Gastrocnemius medialis (tissue), 4 donors: Measurements from ENCODE around the gene ERCC8. TPM values are rescaled to one million over a fixed set of nuclear protein-coding genes. Genes with fewer than 3 reads are reported as not detected.
A peak's percentile ranks its signal among the peaks of the same experiment; 100 is the strongest.

Experiments used
- ATAC-seq, 2 donors: fragments of 150-250 bp; one replicate each; pipeline ENCODE4 v1.9.1; 2016
- DNase-seq, 2 donors: peaks; one replicate each; pipeline ENCODE4 v3.0.0-alpha.2; 2019
- H3K27ac ChIP-seq, 4 donors: fragments of 200-600 bp; sonication (generic); 1 replicate in 1 of 4; 2 replicates in 3 of 4; pipeline ENCODE4 v1.5.1; 2016 to 2018; ENCODE audit warnings: mild to moderate bottlenecking in 2 of 4, moderate library complexity in 1 of 4
- H3K27me3 ChIP-seq, 3 donors: fragments of 200-600 bp; sonication (generic) in 2 of 3; 1 replicate in 1 of 3; 2 replicates in 2 of 3; pipeline versions ENCODE4 v1.5.1 to v1.6.0; 2016 to 2019; ENCODE audit warnings: mild to moderate bottlenecking in 1 of 3, moderate library complexity in 1 of 3
- H3K36me3 ChIP-seq, 2 donors: fragments of 200-600 bp; sonication (generic) in 1 of 2; one replicate each; pipeline ENCODE4 v1.5.1; 2017 to 2018
- H3K4me1 ChIP-seq, 2 donors: fragments of 200-600 bp; sonication (generic) in 1 of 2; one replicate each; pipeline ENCODE4 v1.5.1; 2016 to 2017; ENCODE audit warnings: mild to moderate bottlenecking in 2 of 2
- H3K4me3 ChIP-seq, 4 donors: fragments of 200-600 bp; sonication (generic) in 3 of 4; 1 replicate in 1 of 4; 2 replicates in 3 of 4; pipeline ENCODE4 v1.5.1; 2016 to 2019; ENCODE audit warnings: mild to moderate bottlenecking in 2 of 4
- H3K9me3 ChIP-seq, 3 donors: fragments of 200-600 bp; sonication (generic) in 2 of 3; 1 replicate in 1 of 3; 2 replicates in 2 of 3; pipeline ENCODE4 v1.5.1; 2016 to 2019
- POLR2A ChIP-seq, 2 donors: fragments of 450-650 bp; IDR thresholded peaks; one replicate each; pipeline ENCODE4 v1.6.1; 2017; ENCODE audit warnings: antibody characterized with exemption in 2 of 2, mild to moderate bottlenecking in 2 of 2, moderate library complexity in 2 of 2
- in situ Hi-C, 4 donors: fragments of 200-750 bp; cut with MboI; loops; one replicate each; pipeline versions ENCODE4 v1.15.0 to v1.8.0; 2017; ENCODE audit warnings: low sequenced_read_pairs in 4 of 4
- intact Hi-C: fragments of 100-400 bp; cut with DNase I; formaldehyde crosslinking; loops from one replicate; pipeline ENCODE4 v1.15.1; 2023; ENCODE audit warnings: low total_unique reads
- total RNA-seq, 4 donors: library from RNA; depleted of rRNA; stranded (reverse); fragments of >200 nt; gene quantifications; one replicate each; pipeline versions ENCODE4 v1.1.0 to v1.2.3, GENCODE V29; 2016
- TF ChIP-seq, protein P1 (sequence below), 5 experiments: fragments of 450-650 bp in 3 of 5; fragments of 200-600 bp in 2 of 5; sonication (generic) in 2 of 5; IDR thresholded peaks in 4 of 5; conservative IDR thresholded peaks in 1 of 5; 1 replicate in 4 of 5; 2 replicates in 1 of 5; pipeline ENCODE4 v1.5.1; 2016 to 2019; ENCODE audit warnings: antibody characterized with exemption in 5 of 5, mild to moderate bottlenecking in 3 of 5, moderate library complexity in 3 of 5

Gene ERCC8
- total RNA-seq, 4 donors from 2014 or later = 4.8 to 7.3 (median 5.6) TPM

DNA sequence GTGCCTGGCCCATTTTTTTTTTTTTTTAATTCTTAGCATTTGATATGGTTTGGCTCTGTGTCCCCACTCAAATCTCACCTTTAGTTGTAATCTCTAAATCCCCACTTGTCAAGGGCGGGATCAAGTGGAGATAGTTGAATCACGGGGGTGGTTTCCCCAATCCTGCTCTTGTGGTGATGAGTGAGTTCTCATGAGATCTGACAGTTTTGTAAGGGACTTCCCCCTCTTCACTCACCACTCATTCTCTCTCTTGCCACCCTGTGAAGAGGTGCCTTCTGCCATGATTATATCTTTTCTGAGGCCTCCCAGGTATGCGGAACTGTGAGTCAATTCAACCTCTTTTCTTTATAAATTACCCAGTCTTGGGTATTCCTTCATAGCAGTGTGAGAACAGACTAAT lies 27.4 kb upstream of the ERCC8 start:
- ATAC-seq = no peak
- in situ Hi-C loops = loop anchor here in 1 of 4 donors (25.0 kb wide), 1 partner anchor 690 kb away; no protein-coding TSS in a partner anchor
- TF ChIP-seq, protein P1, sequence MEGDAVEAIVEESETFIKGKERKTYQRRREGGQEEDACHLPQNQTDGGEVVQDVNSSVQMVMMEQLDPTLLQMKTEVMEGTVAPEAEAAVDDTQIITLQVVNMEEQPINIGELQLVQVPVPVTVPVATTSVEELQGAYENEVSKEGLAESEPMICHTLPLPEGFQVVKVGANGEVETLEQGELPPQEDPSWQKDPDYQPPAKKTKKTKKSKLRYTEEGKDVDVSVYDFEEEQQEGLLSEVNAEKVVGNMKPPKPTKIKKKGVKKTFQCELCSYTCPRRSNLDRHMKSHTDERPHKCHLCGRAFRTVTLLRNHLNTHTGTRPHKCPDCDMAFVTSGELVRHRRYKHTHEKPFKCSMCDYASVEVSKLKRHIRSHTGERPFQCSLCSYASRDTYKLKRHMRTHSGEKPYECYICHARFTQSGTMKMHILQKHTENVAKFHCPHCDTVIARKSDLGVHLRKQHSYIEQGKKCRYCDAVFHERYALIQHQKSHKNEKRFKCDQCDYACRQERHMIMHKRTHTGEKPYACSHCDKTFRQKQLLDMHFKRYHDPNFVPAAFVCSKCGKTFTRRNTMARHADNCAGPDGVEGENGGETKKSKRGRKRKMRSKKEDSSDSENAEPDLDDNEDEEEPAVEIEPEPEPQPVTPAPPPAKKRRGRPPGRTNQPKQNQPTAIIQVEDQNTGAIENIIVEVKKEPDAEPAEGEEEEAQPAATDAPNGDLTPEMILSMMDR (IDR thresholded peaks at IDR 0.05 in 4 of 5, conservative IDR thresholded peaks at IDR 0.05 in 1 of 5) = no peak
- no peak for TF ChIP-seq POLR2A (IDR thresholded peaks at IDR 0.05)

DNA sequence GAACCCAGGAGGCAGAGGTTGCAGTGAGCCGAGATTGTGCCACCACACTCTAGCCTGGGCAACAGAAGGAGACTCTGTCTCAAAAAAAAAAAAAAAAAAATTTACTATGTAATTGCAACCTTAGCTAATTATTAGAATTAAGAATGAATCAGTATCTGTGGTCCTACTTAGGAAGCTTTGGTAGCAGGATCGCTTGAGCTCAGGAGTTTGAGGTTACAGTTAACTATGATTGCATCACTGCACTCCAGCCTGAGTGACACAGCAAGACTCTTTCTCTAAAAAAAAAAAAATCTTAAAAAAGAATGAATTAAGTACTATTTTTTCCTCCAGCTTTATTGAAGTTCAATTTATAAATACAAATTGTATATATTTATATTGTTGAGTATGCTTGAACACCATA lies 16.8 kb upstream of the ERCC8 start:
- in situ Hi-C loops (loop anchor here in 1 of 4 donors (25.0 kb wide), 1 partner anchor 701 kb away; no protein-coding TSS in a partner anchor), intact Hi-C loops (no loop called here)
- Histone ChIP-seq H3K9me3 (peaks cover 0 to 2% (median 0%) of the 10 kb centered on the region in 3 donors), H3K4me3 (no peak overlapping the region), H3K4me1 (peaks cover 17 to 19% of the 10 kb centered on the region in 2 donors), H3K36me3 (no peaks in the 10 kb centered on the region), H3K27me3 (no peaks in the 10 kb centered on the region), H3K27ac (no peak overlapping the region)
- DNase-seq = no peak
- TF ChIP-seq POLR2A (IDR thresholded peaks at IDR 0.05) = no peak
- TF ChIP-seq, protein P1 (IDR thresholded peaks at IDR 0.05 in 4 of 5, conservative IDR thresholded peaks at IDR 0.05 in 1 of 5) = no peak
- ATAC-seq = peak in 1 of 2 donors; percentile 86

More for the DNA sequence above, 27.4 kb upstream of the ERCC8 start:
- Histone ChIP-seq H3K4me1 (peaks cover 5 to 7% of the 10 kb centered on the region in 2 donors), H3K36me3 (peaks cover 0 to 3% of the 10 kb centered on the region in 2 donors), H3K27ac (no peak overlapping the region), H3K4me3 (no peak overlapping the region), H3K27me3 (no peaks in the 10 kb centered on the region), H3K9me3 (no peaks in the 10 kb centered on the region)
- DNase-seq = no peak
- intact Hi-C loops = no loop called here

DNA sequence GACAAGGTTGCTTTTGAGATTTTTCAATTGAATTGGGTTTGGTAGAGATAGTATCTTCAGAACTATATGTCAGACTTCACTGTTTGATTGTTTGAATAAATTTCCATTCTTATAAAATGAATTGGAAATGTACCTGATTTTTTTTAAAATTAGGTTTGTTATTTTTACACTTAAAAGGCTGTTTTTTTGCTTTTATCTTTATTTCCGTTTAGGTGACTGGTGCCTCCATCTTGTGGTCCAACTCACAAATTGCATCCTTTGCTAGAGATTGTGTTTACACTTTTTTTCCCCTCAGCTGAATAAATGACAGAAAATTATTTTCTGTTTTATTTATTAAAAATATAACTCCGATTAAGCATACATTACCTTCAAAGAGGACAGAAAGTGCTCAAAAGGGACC lies 15.7 kb upstream of the ERCC8 start:
- Histone ChIP-seq H3K4me1 (peaks cover 17 to 19% of the 10 kb centered on the region in 2 donors), H3K4me3 (no peak overlapping the region), H3K27me3 (no peaks in the 10 kb centered on the region), H3K36me3 (no peaks in the 10 kb centered on the region), H3K9me3 (no peaks in the 10 kb centered on the region), H3K27ac (no peak overlapping the region)
- intact Hi-C loops = no loop called here
- in situ Hi-C loops = loop anchor here in 1 of 4 donors (25.0 kb wide), 1 partner anchor 702 kb away; no protein-coding TSS in a partner anchor
- TF ChIP-seq, protein P1 (IDR thresholded peaks at IDR 0.05 in 4 of 5, conservative IDR thresholded peaks at IDR 0.05 in 1 of 5) = peak in 2 of 5 experiments; percentile 6 to 34
- TF ChIP-seq POLR2A (IDR thresholded peaks at IDR 0.05) = no peak
- DNase-seq (no peak), ATAC-seq (no peak)

DNA sequence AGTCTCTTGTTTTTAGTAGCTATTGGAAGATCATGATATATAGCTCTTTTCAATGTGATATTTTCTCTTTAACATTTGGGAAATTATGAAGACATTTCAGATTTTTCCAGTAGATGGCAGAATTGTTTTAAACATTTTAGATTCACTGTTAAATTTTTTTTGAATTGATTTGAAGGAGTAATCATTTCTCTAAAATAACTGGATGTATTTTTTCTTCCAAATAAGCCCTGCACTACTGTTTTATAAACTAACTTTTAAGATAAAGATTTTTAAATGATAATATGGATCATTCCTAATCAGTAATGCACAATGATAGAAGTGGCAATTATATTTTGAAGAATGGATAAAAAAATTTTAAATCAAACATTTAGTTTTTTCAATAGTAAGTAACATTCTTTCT lies 14.3 kb upstream of the ERCC8 start:
- H3K36me3 ChIP-seq = no peaks in the 10 kb centered on the region
- intact Hi-C loops (loop anchor here (2.0 to 5.0 kb wide), 2 partner anchors 14 to 373 kb away; partner anchors contain the start of genes ERCC8, NDUFAF2 and ZSWIM6), in situ Hi-C loops (loop anchor here in 2 of 4 donors (10.0 to 25.0 kb wide), 2 partner anchors 703 to 706 kb away; no protein-coding TSS in a partner anchor)
- H3K4me3 ChIP-seq = no peak overlapping the region
- H3K27ac ChIP-seq = no peak overlapping the region
- H3K27me3 ChIP-seq = no peaks in the 10 kb centered on the region
- H3K9me3 ChIP-seq = no peaks in the 10 kb centered on the region
- H3K4me1 ChIP-seq = peaks cover 17 to 19% of the 10 kb centered on the region in 2 donors
- TF ChIP-seq, protein P1 (IDR thresholded peaks at IDR 0.05 in 4 of 5, conservative IDR thresholded peaks at IDR 0.05 in 1 of 5) = peak in 2 of 5 experiments; percentile 21 to 34
- no peak for TF ChIP-seq POLR2A (IDR thresholded peaks at IDR 0.05)
- DNase-seq (no peak), ATAC-seq (no peak)
